Panc1 (cell line): ENCODE data around the gene RIOK3. TPM values are rescaled to one million over a fixed set of nuclear protein-coding genes. Genes with fewer than 3 reads are reported as not detected.

ENCODE experiments used
- ATAC-seq: fragments of 200-7000 bp; cut with Tn5 transposase; 2 replicates; pipeline ENCODE4 v1.9.1; 2020; ENCODE audit warnings: mild to moderate bottlenecking, moderate library complexity
- BruUV-seq: library from RNA; stranded (reverse); fragments of 400-500 nt; replicated peaks from 2 replicates; lab custom pipeline; 2021; lab: Mats Ljungman, UMichigan
- CTCF ChIA-PET: fragments of 300-600 bp; sonication (Branson Sonifier 250); formaldehyde crosslinking; loops from one replicate; lab custom pipeline; 2022; ENCODE audit warnings: antibody characterized with exemption; lab: Charles Lee
- POLR2A ChIA-PET: fragments of 300-600 bp; sonication (Branson Sonifier 250); formaldehyde crosslinking; loops from one replicate; lab custom pipeline; 2022; ENCODE audit warnings: antibody characterized with exemption; lab: Charles Lee
- DNase-seq: peaks from one replicate; pipeline ENCODE4 v3.0.0-alpha.2; 2010; ENCODE audit warnings: low read depth, low spot score
- H3K27ac ChIP-seq: 2 replicates; pipeline ENCODE4 v1.5.1; 2011; ENCODE audit warnings: mild to moderate bottlenecking, low read length, inconsistent platforms
- H3K27me3 ChIP-seq: fragments of 200-500 bp; sonication (Bioruptor generic); 2 replicates; pipeline ENCODE4 v1.6.0; 2014; ENCODE audit warnings: low read length, inconsistent platforms; ENCODE audit not compliant: control insufficient read depth, insufficient read depth
- H3K36me3 ChIP-seq: fragments of 200-500 bp; sonication (Bioruptor generic); 2 replicates; pipeline ENCODE4 v1.5.1; 2014; ENCODE audit warnings: inconsistent platforms, mild to moderate bottlenecking, low read length, moderate library complexity; ENCODE audit not compliant: control insufficient read depth, insufficient read depth
- H3K4me1 ChIP-seq: 2 replicates; pipeline ENCODE4 v1.5.1; 2011; ENCODE audit warnings: inconsistent platforms, mild to moderate bottlenecking, low read length, moderate library complexity; ENCODE audit not compliant: control insufficient read depth, insufficient read depth
- H3K4me3 ChIP-seq, 2 experiments: 2 replicates each; pipeline ENCODE4 v1.5.1; 2011 to 2012; ENCODE audit warnings: low read depth in 2 of 2, low read length in 2 of 2, mild to moderate bottlenecking in 2 of 2, inconsistent platforms in 1 of 2, moderate library complexity in 1 of 2
- H3K9me3 ChIP-seq: fragments of 200-500 bp; sonication (Bioruptor generic); 2 replicates; pipeline ENCODE4 v1.5.1; 2014; ENCODE audit warnings: low read depth, mild to moderate bottlenecking, inconsistent platforms, low read length, moderate library complexity; ENCODE audit not compliant: control insufficient read depth, insufficient read depth
- CTCF ChIP-seq: fragments of 450-650 bp; IDR thresholded peaks from 2 replicates; pipeline ENCODE4 v1.5.1; 2017; ENCODE audit warnings: mild to moderate bottlenecking
- POLR2AphosphoS5 ChIP-seq: IDR thresholded peaks from 2 replicates; pipeline ENCODE4 v1.6.1; 2012; ENCODE audit warnings: mild to moderate bottlenecking, low read depth, low read length, moderate library complexity
- REST ChIP-seq, 2 experiments: IDR thresholded peaks; 2 replicates each; pipeline ENCODE4 v1.6.1; 2011 to 2012; ENCODE audit warnings: low read depth in 2 of 2, control low read depth in 1 of 2, low read length in 1 of 2, mild to moderate bottlenecking in 1 of 2, moderate library complexity in 1 of 2; ENCODE audit not compliant: insufficient read depth in 1 of 2
- SIN3A ChIP-seq: IDR thresholded peaks from 2 replicates; pipeline ENCODE4 v1.6.1; 2012; ENCODE audit warnings: low read depth, mild to moderate bottlenecking, low read length, moderate library complexity, borderline replicate concordance; ENCODE audit not compliant: insufficient read depth
- TCF7L2 ChIP-seq: IDR thresholded peaks from 2 replicates; pipeline ENCODE4 v1.6.1; 2011; ENCODE audit warnings: mild to moderate bottlenecking, low read depth, low read length, inconsistent platforms
- in situ Hi-C: cut with HindIII; loops from 2 replicates; pipeline ENCODE4 v1.10.0; 2016; ENCODE audit warnings: low sequenced_read_pairs, low pct_unique_long_range_greater_than_20kb
- intact Hi-C: fragments of 100-400 bp; cut with micrococcal nuclease; formaldehyde crosslinking; loops from one replicate; pipeline ENCODE4 v1.10.0; 2022; ENCODE audit not compliant: unreplicated experiment
- total RNA-seq: library from RNA; stranded (reverse); gene quantifications from one replicate; pipeline ENCODE4 v1.2.1, GENCODE V29; 2021; ENCODE audit not compliant: unreplicated experiment

Gene RIOK3
- total RNA-seq, 1 experiment from 2014 or later = 74.7 TPM

- TF ChIP-seq TCF7L2 (no peak), CTCF (no peak), REST (IDR thresholded peaks at IDR 0.05; ENCODE audit: insufficient read depth in 1 of 2, low read depth in 2 of 2, low read length in 1 of 2) (no peak), POLR2AphosphoS5 (no peak), SIN3A (no peak)
- no TSS peak for BruUV-seq
- ChIA-PET POLR2A (no interaction called here), CTCF (interaction anchor here (0.7 kb wide), 1 partner anchor 158 kb away, joined by 6 read pairs; no protein-coding TSS in a partner anchor)
- ATAC-seq = no peak
- Histone ChIP-seq H3K4me1 (peaks cover 5% of the 10 kb centered on the region; the same call in 1 of the 2 replicates), H3K9me3 (no peaks in the 10 kb centered on the region), H3K36me3 (no peaks in the 10 kb centered on the region), H3K27me3 (no peaks in the 10 kb centered on the region), H3K4me3 (no peak overlapping the region), H3K27ac (no peak overlapping the region)
- intact Hi-C loops (no loop called here), in situ Hi-C loops (no loop called here)
- DNase-seq = no peak
Measured at GRCh38 chr18:23416298-23416697, 36.8 kb upstream of the RIOK3 start.

- H3K4me1 ChIP-seq = no peaks in the 10 kb centered on the region
- in situ Hi-C loops = no loop called here
- H3K9me3 ChIP-seq = no peaks in the 10 kb centered on the region
- POLR2A ChIA-PET = no interaction called here
- DNase-seq (no peak), ATAC-seq (no peak)
- H3K27ac ChIP-seq = no peak overlapping the region
- H3K36me3 ChIP-seq = no peaks in the 10 kb centered on the region
- no peaks in the 10 kb centered on the region for H3K27me3 ChIP-seq
- no TSS peak for BruUV-seq
- no peak overlapping the region for H3K4me3 ChIP-seq
- intact Hi-C loops = no loop called here
- CTCF ChIA-PET = interaction anchor here (0.6 kb wide), 1 partner anchor 10 kb away, joined by 5 read pairs; no protein-coding TSS in a partner anchor
- no peak for TF ChIP-seq SIN3A
- TF ChIP-seq TCF7L2 = no peak
- TF ChIP-seq CTCF = no peak
- no peak for TF ChIP-seq REST (IDR thresholded peaks at IDR 0.05; ENCODE audit: insufficient read depth in 1 of 2, low read depth in 2 of 2, low read length in 1 of 2)
- no peak for TF ChIP-seq POLR2AphosphoS5
Measured at GRCh38 chr18:23421277-23421676, 31.8 kb upstream of the RIOK3 start.
